ENCODE results near the gene DRG2. TPM values are rescaled to one million over a fixed set of nuclear protein-coding genes. Genes with fewer than 3 reads are reported as not detected.

DRG2 gene
- total and polyA plus RNA-seq, 2 of the 8 experiments (the other 6 are each of a cell fraction or from before 2014, with no cell fraction given) = 44.6 to 47.8 TPM

GRCh38 chr17:18045691-18046350 is 41.9 kb upstream of the DRG2 start:
- no peaks in the 10 kb centered on the region for H3K23me2 ChIP-seq (ENCODE audit: low read depth, low read length)
- H2AFZ ChIP-seq (ENCODE audit: low read length) = no peak overlapping the region
- no peaks in the 10 kb centered on the region for H3K9me3 ChIP-seq (ENCODE audit: insufficient read depth in 2 of 2, low read depth in 1 of 2, low read length in 1 of 2)
- ChIA-PET CTCF (ENCODE audit: partially characterized antibody) (interaction anchor here (0.6 kb wide), 1 partner anchor 367 kb away, joined by 3 read pairs; no protein-coding TSS in a partner anchor), POLR2A (ENCODE audit: partially characterized antibody) (no interaction called here)
- H2BK12ac ChIP-seq (ENCODE audit: low read depth, low read length) = no peak overlapping the region
- no peaks in the 10 kb centered on the region for H3K27me3 ChIP-seq (replicated peaks in 1 of 4; ENCODE audit: control insufficient read depth in 3 of 4, extremely low read depth in 1 of 4, insufficient read depth in 3 of 4, low read length in 3 of 4)
- no peak overlapping the region for H3K18ac ChIP-seq (ENCODE audit: extremely low read depth, low read length)
- no peak overlapping the region for H3K14ac ChIP-seq (ENCODE audit: insufficient read length)
- 95% methylated on average over 3 of the region's 3 CpGs; no CpG with 5 or more reads in 1 of the 2 experiments for WGBS, 2 experiments (ENCODE audit: extremely low coverage in 1 of 2, insufficient coverage in 1 of 2, insufficient read length in 1 of 2, insufficient replicate concordance in 2 of 2, low coverage in 1 of 2, low lambda C conversion rate in 2 of 2, missing lambda C conversion rate in 1 of 2)
- H3K23ac ChIP-seq (ENCODE audit: insufficient read length) = no peak overlapping the region
- peaks cover 0 to 9% of the 10 kb centered on the region in 2 experiments; a peak in 1 of 4 replicates for H3K79me2 ChIP-seq (ENCODE audit: control insufficient read depth in 1 of 2, insufficient read depth in 2 of 2, low read length in 2 of 2)
- peaks cover 0 to 3% of the 10 kb centered on the region in 2 experiments for H4K20me1 ChIP-seq (replicated peaks in 1 of 2; ENCODE audit: control insufficient read depth in 1 of 2, insufficient read depth in 2 of 2, low read length in 2 of 2)
- DNase-seq (ENCODE audit: low read depth in 1 of 2, low spot score in 2 of 2) (no peak), FAIRE-seq (no peak)
- no peak overlapping the region for H3K4me3 ChIP-seq (ENCODE audit: extremely low read depth in 1 of 4, insufficient read depth in 2 of 4, low read depth in 3 of 4, low read length in 4 of 4)
- H3K9ac ChIP-seq (replicated peaks in 1 of 4; ENCODE audit: extremely low read depth in 1 of 4, low read depth in 3 of 4, low read length in 3 of 4) = no peak overlapping the region
- H4K8ac ChIP-seq (ENCODE audit: extremely low read depth, insufficient read depth, low read length) = no peak overlapping the region
- H4K91ac ChIP-seq (replicated peaks; ENCODE audit: insufficient read length, low read length) = no peak overlapping the region
- H3K79me1 ChIP-seq (ENCODE audit: low read depth, low read length) = no peaks in the 10 kb centered on the region; the same call in 1 of the 2 replicates
- TF ChIP-seq HDAC6 (IDR thresholded peaks at IDR 0.05; ENCODE audit: low read depth, low read length) = no peak
- TF ChIP-seq E2F6 (IDR thresholded peaks at IDR 0.05) = no peak
- no peak for TF ChIP-seq YY1 (IDR thresholded peaks at IDR 0.05; ENCODE audit: low read depth, low read length)
- no peak for TF ChIP-seq CTCF (IDR thresholded peaks at IDR 0.05; ENCODE audit: control extremely low read depth in 1 of 3, insufficient read depth in 1 of 3, low read depth in 1 of 3, low read length in 3 of 3)
- no peak for TF ChIP-seq CHD2 (IDR thresholded peaks at IDR 0.05; ENCODE audit: low read length)
- no peak for TF ChIP-seq CHD1 (IDR thresholded peaks at IDR 0.05; ENCODE audit: low read depth, low read length)
- no peak for TF ChIP-seq BACH1 (IDR thresholded peaks at IDR 0.05; ENCODE audit: low read length)
- no peak for TF ChIP-seq CBX8 (IDR thresholded peaks at IDR 0.05; ENCODE audit: borderline replicate concordance, low read depth, low read length)
- no peak for TF ChIP-seq RBBP5 (IDR thresholded peaks at IDR 0.05; ENCODE audit: borderline replicate concordance, low read depth, low read length)
- H4K5ac ChIP-seq (ENCODE audit: insufficient read length, low read depth, low read length) = no peak overlapping the region
- H2AK5ac ChIP-seq (ENCODE audit: low read depth, low read length) = no peak overlapping the region
- H2BK20ac ChIP-seq (ENCODE audit: low read length) = no peak overlapping the region
- H2BK120ac ChIP-seq (replicated peaks; ENCODE audit: low read depth, low read length) = no peak overlapping the region
- H2BK15ac ChIP-seq (ENCODE audit: low read length) = no peak overlapping the region
- H2BK5ac ChIP-seq (ENCODE audit: low read depth, low read length) = no peak overlapping the region
- peaks cover 0 to 3% (median 0%) of the 10 kb centered on the region in 4 experiments; a peak in 3 of 7 replicates for H3K4me1 ChIP-seq (replicated peaks in 1 of 4; ENCODE audit: control insufficient read depth in 3 of 4, insufficient read depth in 4 of 4, low read length in 3 of 4)
- H3K4ac ChIP-seq (replicated peaks; ENCODE audit: insufficient read length, low read depth, low read length) = no peak overlapping the region
- H3K36me3 ChIP-seq (ENCODE audit: control insufficient read depth in 2 of 4, insufficient read depth in 4 of 4, low read length in 3 of 4) = peaks cover 0 to 8% (median 4%) of the 10 kb centered on the region in 4 experiments; a peak in 2 of 8 replicates
- H3K27ac ChIP-seq (ENCODE audit: low read depth, low read length) = no peak overlapping the region
- no peak overlapping the region for H3K4me2 ChIP-seq (ENCODE audit: insufficient read depth in 1 of 2, low read depth in 2 of 2, low read length in 2 of 2)
- H3K56ac ChIP-seq (replicated peaks; ENCODE audit: insufficient read length, low read depth, low read length) = no peak overlapping the region
